Activated CD4-positive, alpha-beta T cell treated with anti-CD3 and anti-CD28 coated beads, Interleukin-2, amount 10 ng/mL, durations not matched to agents 7 days and 5 days (primary cell): ENCODE data around the gene CHST9. TPM values are rescaled to one million over a fixed set of nuclear protein-coding genes. Genes with fewer than 3 reads are reported as not detected.

Source experiments
- CTCF ChIA-PET: fragments of 350-600 bp; sonication (Branson Sonifier 250); formaldehyde crosslinking; loops from one replicate; lab custom pipeline; 2021; ENCODE audit warnings: antibody characterized with exemption; lab: Charles Lee
- POLR2A ChIA-PET: fragments of 350-600 bp; sonication (Branson Sonifier 250); formaldehyde crosslinking; loops from one replicate; lab custom pipeline; 2021; ENCODE audit warnings: antibody characterized with exemption; lab: Charles Lee
- DNase-seq: peaks from one replicate; pipeline ENCODE4 v3.0.0-alpha.2; 2020
- H3K27ac Mint-ChIP-seq: one replicate; pipeline ENCODE4 v1.8.0; 2021; ENCODE audit warnings: mild to moderate bottlenecking, moderate library complexity, mixed read lengths
- H3K27me3 Mint-ChIP-seq: one replicate; pipeline ENCODE4 v1.8.0; 2021; ENCODE audit warnings: mixed read lengths
- H3K36me3 Mint-ChIP-seq: one replicate; pipeline ENCODE4 v1.8.0; 2021; ENCODE audit warnings: low read depth, mixed read lengths
- H3K4me1 Mint-ChIP-seq: one replicate; pipeline ENCODE4 v1.8.0; 2021; ENCODE audit warnings: mixed read lengths
- H3K4me3 Mint-ChIP-seq: one replicate; pipeline ENCODE4 v1.8.0; 2021; ENCODE audit warnings: mild to moderate bottlenecking, moderate library complexity, mixed read lengths
- H3K9me3 Mint-ChIP-seq: one replicate; pipeline ENCODE4 v1.8.0; 2021; ENCODE audit warnings: mixed read lengths
- total RNA-seq, 2 experiments: library from RNA; stranded (reverse); gene quantifications; one replicate each; pipeline ENCODE4 v1.2.3, GENCODE V29; 2021

The CHST9 gene
- total RNA-seq, 2 experiments from 2014 or later = not detected

DNA sequence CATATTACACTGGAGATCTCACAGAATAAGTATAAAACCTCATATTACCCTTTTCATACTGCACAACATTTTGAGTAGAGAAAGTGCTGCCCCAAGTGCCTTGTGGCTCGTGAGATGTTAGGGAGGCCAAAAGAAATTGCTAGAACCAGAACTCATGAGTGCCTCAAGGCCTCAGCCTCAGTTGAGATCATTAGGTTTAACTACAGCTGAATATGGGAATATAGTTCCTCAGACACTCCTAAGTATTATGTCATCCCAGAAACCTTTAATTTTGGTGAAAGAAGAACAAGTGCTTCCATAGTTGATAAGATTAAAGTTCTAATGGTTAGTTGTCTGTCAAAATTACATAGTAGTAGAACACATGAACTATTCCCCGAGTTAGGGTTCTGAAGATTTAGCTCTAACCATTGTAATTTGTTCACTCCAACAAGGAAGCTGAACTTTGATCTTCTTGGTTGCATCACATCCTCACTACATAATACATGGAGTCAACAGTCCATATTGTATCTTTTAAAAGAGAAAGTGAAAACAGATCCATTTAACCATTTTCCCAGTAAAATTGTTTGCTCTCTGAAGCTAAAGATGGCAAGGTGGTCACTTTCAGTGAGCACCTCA lies 310.0 kb downstream of the CHST9 start:
- no peak overlapping the region for H3K27ac Mint-ChIP-seq
- no peaks in the 10 kb centered on the region for H3K27me3 Mint-ChIP-seq
- no peak overlapping the region for H3K4me3 Mint-ChIP-seq
- H3K4me1 Mint-ChIP-seq = no peaks in the 10 kb centered on the region
- CTCF ChIA-PET = no interaction called here
- no peaks in the 10 kb centered on the region for H3K36me3 Mint-ChIP-seq
- POLR2A ChIA-PET = no interaction called here
- no peaks in the 10 kb centered on the region for H3K9me3 Mint-ChIP-seq
- DNase-seq = no peak

DNA sequence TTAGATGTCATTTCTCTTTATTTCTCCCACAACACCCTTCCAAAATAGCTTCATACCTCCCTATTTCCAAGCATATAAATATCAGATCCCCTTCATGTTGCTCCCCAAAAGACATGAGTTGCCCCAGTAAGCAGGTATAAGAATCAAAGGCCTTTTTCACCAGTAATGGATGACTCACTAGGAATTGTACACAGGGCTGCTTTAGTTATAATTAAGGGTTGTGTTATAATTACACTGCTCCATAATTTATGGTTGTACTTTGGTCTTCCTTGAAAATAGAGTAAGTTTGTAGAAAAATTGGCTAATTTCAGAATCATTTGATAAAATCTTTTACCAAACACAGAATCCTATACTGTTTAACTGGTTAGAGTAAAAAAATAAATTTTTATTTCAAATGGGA lies 310.8 kb downstream of the CHST9 start:
- CTCF ChIA-PET = no interaction called here
- H3K9me3 Mint-ChIP-seq = no peaks in the 10 kb centered on the region
- H3K27ac Mint-ChIP-seq = no peak overlapping the region
- no peaks in the 10 kb centered on the region for H3K27me3 Mint-ChIP-seq
- POLR2A ChIA-PET = no interaction called here
- DNase-seq = no peak
- no peak overlapping the region for H3K4me3 Mint-ChIP-seq
- H3K4me1 Mint-ChIP-seq = no peaks in the 10 kb centered on the region
- H3K36me3 Mint-ChIP-seq = no peaks in the 10 kb centered on the region

DNA sequence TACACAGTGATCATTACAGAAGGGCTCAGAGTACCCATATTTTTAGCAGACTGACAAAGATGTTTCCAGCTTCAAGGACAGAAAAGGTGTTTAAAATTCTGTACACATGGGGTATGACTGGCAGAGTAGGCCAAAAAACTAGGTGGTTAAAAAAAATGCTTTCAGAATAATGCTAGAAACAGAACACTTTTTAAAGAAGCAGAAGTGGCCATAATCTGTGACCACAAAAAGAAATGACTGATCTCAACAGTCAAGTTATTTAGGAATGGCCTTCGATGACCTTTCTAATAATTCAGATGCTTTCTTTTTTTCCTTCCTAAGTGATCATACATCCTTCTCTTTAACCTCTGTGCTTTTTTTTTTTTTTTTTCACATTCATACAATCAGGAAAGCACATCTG lies 315.5 kb downstream of the CHST9 start:
- no peak for DNase-seq
- Mint-ChIP-seq H3K27ac (no peak overlapping the region), H3K4me1 (no peaks in the 10 kb centered on the region), H3K9me3 (no peaks in the 10 kb centered on the region), H3K27me3 (peaks cover 4% of the 10 kb centered on the region), H3K36me3 (no peaks in the 10 kb centered on the region), H3K4me3 (no peak overlapping the region)
- CTCF ChIA-PET = no interaction called here
- POLR2A ChIA-PET = no interaction called here

DNA sequence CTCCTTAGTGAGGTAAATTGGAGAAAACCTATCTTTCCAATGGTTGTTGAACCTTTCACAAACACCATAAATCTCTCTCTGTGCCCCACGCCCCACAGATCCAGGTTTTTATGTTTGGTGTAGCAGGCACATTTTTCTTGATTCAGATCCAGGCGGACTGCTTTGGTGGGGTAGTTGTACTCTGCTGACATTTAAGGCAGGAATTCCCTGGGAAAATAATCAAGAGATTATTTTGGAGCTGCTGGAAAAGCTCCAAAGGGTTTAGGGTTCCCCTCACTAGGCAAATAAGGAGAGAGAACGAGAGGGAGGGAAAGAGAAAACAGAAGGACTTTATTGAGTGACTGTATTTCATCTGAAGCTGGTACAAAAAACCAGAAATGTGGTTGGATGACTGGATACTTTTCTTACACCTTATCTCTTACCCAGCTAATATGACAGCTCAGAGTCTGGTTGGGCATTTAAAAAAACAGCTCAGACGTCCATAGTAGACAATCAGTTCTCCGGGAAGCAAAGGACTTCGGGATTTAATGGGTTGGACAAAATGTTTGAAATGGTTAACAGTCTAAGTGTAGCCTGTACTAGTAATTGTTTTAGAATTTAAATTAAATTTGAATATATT lies 316.0 kb downstream of the CHST9 start:
- DNase-seq = no peak
- Mint-ChIP-seq H3K27ac (no peak overlapping the region), H3K27me3 (peaks cover 9% of the 10 kb centered on the region), H3K36me3 (no peaks in the 10 kb centered on the region), H3K9me3 (no peaks in the 10 kb centered on the region), H3K4me1 (no peaks in the 10 kb centered on the region), H3K4me3 (no peak overlapping the region)
- POLR2A ChIA-PET = no interaction called here
- CTCF ChIA-PET = no interaction called here

DNA sequence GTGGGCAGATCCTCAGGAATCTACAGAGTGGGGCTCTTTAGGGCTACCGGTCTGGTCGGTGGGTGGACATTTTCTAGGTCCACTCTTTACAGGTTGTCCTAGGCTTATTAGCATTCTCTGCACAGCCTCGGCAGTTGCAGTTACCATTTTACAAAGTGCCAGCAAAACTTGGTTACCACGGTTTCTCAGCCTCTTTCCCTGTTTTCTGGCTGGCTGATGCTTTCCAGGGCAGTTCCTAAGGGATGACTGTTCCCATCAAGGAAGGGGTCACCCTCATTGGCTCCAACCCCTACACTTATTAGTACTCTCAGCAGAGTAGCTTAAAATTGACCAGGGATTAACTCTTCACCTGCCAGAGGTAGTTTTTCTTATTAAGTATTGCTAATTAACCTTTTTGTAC lies 317.6 kb downstream of the CHST9 start:
- no peaks in the 10 kb centered on the region for H3K9me3 Mint-ChIP-seq
- H3K27me3 Mint-ChIP-seq = peaks cover 19% of the 10 kb centered on the region
- no peaks in the 10 kb centered on the region for H3K4me1 Mint-ChIP-seq
- H3K36me3 Mint-ChIP-seq = no peaks in the 10 kb centered on the region
- ChIA-PET CTCF (no interaction called here), POLR2A (no interaction called here)
- no peak for DNase-seq
- H3K4me3 Mint-ChIP-seq = no peak overlapping the region
- H3K27ac Mint-ChIP-seq = no peak overlapping the region

DNA sequence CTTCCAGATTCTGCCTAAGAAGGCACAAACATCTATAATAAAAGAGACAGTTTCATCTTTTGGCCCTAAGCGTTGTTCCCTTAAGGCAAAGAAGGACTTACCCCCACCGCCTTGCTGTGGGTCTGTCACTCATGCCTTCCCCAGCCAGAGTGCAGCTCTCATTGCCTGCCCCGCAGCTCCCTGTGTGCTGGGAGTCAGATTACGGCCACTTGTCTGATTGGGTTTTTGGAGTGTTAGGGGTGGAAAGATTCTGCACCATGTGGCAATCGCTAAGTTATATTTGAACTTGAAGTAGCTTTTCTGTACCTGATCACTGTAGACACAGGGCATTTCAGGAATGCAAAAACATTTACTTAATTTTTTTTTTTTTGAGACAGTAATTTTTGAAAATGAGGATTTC lies 319.6 kb downstream of the CHST9 start, which contains the start of gene AQP4:
Gene AQP4 (minus strand): TSS at position 151 of the 400 bp plus-strand sequence. CDS start 18 bp downstream, at position 133.
- H3K4me3 Mint-ChIP-seq = no peak within 1 kb of the TSS
- peaks cover 26% of the 10 kb centered on the region for H3K27me3 Mint-ChIP-seq
- H3K4me1 Mint-ChIP-seq = no peaks in the 10 kb centered on the region
- H3K9me3 Mint-ChIP-seq = no peaks in the 10 kb centered on the region
- ChIA-PET POLR2A (no interaction called here), CTCF (no interaction called here)
- H3K27ac Mint-ChIP-seq = no peak within 1 kb of the TSS
- DNase-seq = no peak
- H3K36me3 Mint-ChIP-seq = no peaks in the 10 kb centered on the region

DNA sequence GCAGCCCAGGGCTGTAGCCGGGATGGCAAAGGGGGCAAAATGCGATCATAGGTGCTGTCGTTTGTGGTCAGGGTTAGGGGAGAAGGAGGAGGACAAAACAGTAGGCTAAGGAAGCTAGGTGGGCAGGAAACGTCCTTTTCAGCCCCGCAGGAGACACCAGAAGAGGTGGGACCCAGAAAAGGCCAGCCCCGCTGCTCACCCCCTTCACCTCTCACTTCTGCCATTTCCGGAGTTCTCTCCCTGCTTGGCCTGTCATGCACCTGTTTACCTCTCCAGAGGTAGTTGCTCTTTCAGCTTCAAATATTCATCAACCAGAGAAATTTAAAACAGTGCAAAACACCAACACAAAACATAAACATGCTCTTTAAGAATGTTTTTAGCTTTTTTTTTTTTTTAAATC lies 320.4 kb downstream of the CHST9 start:
- Mint-ChIP-seq H3K9me3 (no peaks in the 10 kb centered on the region), H3K27ac (no peak overlapping the region), H3K4me3 (no peak overlapping the region), H3K36me3 (no peaks in the 10 kb centered on the region), H3K27me3 (peaks cover 28% of the 10 kb centered on the region), H3K4me1 (no peaks in the 10 kb centered on the region)
- DNase-seq = no peak
- ChIA-PET CTCF (no interaction called here), POLR2A (no interaction called here)

DNA sequence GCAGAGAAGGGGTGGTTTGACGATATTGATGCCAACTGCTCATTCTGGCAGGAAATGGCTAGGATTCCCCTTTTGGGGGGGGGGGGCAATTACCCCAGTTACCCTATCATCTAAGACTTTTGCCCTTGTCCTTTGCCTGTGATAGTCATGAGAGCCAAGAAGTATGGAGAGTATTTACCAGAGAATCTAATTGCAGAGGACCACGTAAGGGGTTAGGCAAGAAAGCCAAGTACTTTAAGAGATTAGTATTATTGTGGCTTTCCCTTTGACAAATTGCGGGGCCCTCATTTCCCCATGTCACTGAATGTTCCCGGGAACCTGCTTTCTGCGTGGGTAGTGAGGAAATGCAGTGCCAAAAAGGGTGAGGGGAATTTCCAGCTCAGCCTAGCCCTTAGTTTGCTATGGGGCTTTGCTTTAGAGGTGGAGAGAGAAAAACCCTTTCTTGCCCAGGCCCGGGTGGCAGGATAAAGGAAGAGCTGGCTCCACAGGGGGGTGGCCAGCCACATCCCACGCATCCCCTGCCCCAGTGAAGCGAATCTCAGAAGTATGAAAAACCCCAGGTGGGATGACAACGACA lies 321.1 kb downstream of the CHST9 start:
- Mint-ChIP-seq H3K9me3 (no peaks in the 10 kb centered on the region), H3K27me3 (peaks cover 28% of the 10 kb centered on the region), H3K4me3 (no peak overlapping the region), H3K27ac (no peak overlapping the region), H3K4me1 (no peaks in the 10 kb centered on the region), H3K36me3 (no peaks in the 10 kb centered on the region)
- POLR2A ChIA-PET = no interaction called here
- no peak for DNase-seq
- CTCF ChIA-PET = interaction anchor here (0.6 kb wide), 1 partner anchor 15 kb away, joined by 3 read pairs; no protein-coding TSS in a partner anchor

DNA sequence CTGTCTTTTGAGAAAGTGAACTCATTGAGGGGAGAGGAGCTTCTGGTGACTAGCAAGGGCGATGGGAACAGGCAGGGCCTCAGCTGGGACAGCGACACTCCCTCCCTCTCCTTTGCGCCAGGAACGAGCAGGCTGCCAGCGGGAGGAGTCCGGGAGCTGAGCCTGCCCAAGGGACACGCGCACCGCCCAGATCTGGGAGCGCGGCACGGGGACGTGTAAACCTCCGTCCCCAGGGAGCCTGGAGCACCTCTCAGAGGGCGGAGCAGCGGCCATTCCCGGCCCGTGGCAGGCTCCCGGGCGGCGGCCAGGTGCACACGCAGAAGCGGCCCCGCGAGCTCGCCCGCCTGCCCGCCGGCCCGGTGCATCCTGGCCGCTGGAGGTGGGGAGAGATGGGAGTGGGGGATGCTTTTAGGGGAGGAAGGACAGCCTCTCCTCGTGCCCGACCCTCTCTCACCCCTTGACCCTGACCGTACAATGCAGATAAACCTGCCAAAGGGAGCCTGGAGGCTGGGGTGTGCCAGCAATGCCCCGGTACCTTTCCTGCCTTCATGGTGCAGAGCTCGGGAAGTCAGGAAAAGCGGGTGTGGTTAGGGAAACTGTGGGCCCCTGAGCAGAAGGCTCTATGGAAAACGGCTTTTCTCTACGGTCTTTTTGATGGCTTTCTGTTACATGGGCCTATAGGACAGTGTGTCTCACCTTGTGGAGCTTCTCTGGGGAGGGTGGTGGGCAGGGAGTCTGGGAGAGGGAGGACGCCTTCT lies 321.8 kb downstream of the CHST9 start:
- POLR2A ChIA-PET = no interaction called here
- CTCF ChIA-PET = interaction anchor here (0.6 kb wide), 1 partner anchor 14 kb away, joined by 3 read pairs; no protein-coding TSS in a partner anchor
- H3K27me3 Mint-ChIP-seq = peaks cover 28% of the 10 kb centered on the region
- H3K36me3 Mint-ChIP-seq = no peaks in the 10 kb centered on the region
- DNase-seq = no peak
- H3K4me3 Mint-ChIP-seq = no peak overlapping the region
- H3K4me1 Mint-ChIP-seq = no peaks in the 10 kb centered on the region
- no peak overlapping the region for H3K27ac Mint-ChIP-seq
- no peaks in the 10 kb centered on the region for H3K9me3 Mint-ChIP-seq

DNA sequence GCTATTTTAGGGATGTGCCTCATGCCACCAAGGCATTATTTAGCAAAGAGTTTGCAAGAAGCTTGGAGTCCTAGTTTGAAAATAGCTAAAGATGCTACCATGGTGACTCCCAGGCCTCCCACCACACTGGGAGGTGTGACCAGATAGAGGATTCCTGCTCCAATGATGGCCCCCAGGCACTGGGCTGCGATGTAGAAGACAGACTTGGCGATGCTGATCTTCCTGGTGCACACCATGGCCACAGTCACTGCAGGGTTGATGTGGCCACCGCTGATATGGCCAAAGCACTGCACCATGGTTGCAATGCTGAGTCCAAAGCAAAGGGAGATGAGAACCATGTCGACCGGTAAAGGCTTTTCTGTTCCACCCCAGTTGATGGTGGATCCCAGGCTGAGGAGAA lies 323.0 kb downstream of the CHST9 start:
- no peaks in the 10 kb centered on the region for H3K4me1 Mint-ChIP-seq
- CTCF ChIA-PET = no interaction called here

More for the DNA sequence above, 323.0 kb downstream of the CHST9 start:
- H3K27me3 Mint-ChIP-seq = peaks cover 28% of the 10 kb centered on the region
- no peaks in the 10 kb centered on the region for H3K36me3 Mint-ChIP-seq
- no peak for DNase-seq
- POLR2A ChIA-PET = no interaction called here
- H3K9me3 Mint-ChIP-seq = no peaks in the 10 kb centered on the region
- H3K27ac Mint-ChIP-seq = no peak overlapping the region
- H3K4me3 Mint-ChIP-seq = no peak overlapping the region
